SIG-M5 treated with dmso at 0.1 percent for 504 hours (cell line): ENCODE data around the gene RPA4.
"Not testable (repeated sequence)": the region's sequence is repeated elsewhere in the genome, so short reads cannot be mapped to it uniquely, and the experiment has no call there.

Experiments
- DNase-seq: peaks from one replicate; lab custom pipeline; 2025; ENCODE audit not compliant: unreplicated experiment; lab: John Stamatoyannopoulos, UW

Gene RPA4, protein sequence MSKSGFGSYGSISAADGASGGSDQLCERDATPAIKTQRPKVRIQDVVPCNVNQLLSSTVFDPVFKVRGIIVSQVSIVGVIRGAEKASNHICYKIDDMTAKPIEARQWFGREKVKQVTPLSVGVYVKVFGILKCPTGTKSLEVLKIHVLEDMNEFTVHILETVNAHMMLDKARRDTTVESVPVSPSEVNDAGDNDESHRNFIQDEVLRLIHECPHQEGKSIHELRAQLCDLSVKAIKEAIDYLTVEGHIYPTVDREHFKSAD

DNA sequence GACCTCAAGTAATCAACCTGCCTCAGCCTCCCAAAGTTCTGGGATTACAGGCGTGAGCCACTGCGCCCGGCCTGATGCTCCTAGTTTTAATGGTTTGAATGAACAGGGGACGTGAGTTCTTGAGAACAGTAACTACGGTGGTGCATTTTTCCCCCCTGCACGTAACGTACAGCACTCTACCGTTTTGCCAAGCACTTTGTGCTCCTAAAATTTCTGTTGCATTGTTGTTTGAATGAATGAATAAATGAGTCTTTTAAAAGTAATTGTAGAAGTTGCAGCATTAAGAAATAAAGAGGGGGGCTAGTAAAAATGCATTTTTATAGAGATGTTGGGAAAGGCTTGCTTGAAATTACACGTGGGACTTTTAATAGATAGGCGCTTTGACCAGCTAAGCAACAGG, at the start of gene RPA4:
Gene RPA4 (plus strand): TSS at position 301 of the 400 bp plus-strand sequence. CDS start 403 bp downstream, outside the sequence.
- DNase-seq = no peak

DNA sequence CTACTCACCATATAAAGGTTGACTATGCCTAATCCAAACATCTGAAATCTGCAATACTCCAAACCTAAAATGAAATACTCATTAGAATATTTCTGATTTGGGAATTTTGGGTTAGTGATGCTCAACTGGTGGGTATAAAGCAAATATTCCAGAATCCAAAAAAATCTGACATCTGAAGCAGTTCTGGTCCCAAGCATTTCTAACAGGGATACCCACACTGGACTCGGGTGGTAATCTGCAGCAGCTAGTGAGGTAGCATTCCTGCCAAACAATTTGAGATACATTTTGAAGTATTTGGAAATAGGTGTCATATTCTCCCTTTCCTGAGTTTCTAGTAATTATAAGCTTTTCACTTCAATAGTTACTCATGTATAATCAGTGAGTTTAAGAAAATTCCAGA, 49.6 kb upstream of the RPA4 start:
- no peak for DNase-seq

DNA sequence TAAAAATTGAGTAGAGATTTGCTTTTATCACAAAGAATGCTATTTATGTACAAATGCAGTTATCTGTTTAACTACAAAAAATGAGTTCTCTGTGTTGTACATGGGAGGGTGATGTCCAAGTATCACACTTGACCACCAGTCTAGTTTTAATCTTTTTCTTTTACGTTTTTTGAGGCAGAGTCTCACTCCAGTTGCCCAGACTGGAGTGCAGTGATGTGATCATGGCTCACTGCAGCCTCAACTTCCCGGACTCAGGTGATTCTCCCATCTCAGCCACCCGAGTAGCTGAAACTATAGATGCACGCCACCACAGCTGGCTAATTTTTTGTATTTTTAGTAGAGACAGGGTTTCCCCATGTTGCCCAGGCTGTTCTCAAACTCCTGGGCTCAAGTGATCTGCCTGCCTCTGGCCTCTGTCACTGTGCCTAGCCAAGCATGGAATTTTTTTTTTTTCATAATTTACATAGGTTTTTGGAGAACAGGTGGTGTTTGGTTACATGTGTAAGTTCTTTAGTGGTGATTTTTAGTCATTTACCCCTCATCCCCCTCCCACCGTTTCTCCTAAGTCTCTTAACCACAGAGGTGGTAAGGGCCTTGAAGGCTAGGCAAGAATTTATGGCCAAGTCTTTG, 47.9 kb upstream of the RPA4 start:
- no peak for DNase-seq

DNA sequence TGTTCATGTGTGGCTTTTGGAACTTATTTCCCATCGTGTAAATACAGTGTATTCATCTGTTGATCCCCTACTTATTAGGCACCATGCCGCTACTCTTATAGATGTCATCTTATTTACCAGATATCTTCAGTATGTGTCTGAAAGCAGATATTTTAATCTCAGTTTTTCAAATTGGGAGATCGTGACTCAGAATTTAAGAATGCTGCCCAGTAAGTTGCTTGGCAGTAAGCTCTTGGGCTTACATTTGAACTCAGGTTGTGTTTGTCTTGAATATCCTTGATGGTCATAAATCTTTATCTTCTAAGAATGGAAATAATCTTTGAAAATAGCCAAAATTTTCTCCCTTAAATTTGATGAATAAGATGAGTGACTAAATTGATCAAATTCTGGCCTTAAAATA, 45.9 kb upstream of the RPA4 start:
- DNase-seq = no peak

DNA sequence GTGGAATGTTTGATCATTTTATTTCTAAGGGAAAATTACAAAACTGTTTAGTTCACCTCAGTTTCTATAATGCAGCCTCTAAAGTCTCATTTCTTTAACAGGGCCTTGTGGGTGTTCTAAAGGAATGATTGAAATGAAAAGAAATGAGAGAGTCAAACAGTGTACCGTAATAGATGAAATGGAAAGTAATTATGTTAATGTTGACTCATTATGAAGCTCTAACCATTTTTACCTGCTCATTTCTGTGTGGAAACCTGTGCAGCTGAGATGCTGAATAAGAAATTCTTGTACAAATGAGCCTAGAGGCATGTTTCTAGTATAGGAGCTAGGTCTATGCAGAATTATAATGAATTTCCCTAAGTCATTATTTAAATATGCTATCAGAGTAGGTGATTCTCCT, 45.2 kb upstream of the RPA4 start:
- no peak for DNase-seq

DNA sequence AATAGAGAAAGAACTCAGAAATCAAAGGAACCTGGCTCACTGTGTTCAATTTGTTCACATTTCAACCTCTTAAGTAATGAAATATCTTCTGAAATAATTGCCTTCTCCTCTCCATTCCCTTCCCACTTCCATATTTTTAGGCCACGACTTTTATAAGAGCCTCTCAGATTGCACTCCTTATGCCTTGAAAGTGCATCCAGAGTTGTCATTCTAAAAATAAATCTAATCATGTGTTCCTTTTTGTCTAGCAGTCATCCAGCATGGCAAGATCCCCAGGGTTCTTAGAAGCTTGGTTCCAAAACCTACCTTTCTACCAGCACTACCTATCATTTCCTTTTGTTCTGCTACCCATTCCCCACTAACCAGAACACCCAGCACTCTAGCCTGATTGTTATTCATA, 42.4 kb upstream of the RPA4 start:
- no peak for DNase-seq

DNA sequence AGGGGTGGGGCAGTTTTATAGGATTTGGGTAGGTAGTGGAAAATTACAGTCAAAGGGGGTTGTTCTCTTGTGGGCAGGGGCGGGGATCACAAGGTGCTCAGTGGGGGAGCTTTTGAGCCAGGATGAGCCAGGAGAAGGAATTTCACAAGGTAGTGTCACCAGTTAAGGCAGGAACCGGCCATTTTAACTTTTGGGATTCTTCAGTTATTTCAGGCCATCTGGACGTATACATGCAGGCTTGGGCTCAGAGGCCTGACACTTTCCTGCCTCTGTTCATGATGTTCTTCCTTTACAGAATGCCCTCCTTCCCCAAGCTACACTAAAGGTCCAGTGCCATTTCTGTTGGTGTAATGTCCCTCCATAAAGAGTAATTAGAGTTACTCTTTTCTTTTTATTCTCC, 41.8 kb upstream of the RPA4 start:
- DNase-seq = not testable (repeated sequence)

DNA sequence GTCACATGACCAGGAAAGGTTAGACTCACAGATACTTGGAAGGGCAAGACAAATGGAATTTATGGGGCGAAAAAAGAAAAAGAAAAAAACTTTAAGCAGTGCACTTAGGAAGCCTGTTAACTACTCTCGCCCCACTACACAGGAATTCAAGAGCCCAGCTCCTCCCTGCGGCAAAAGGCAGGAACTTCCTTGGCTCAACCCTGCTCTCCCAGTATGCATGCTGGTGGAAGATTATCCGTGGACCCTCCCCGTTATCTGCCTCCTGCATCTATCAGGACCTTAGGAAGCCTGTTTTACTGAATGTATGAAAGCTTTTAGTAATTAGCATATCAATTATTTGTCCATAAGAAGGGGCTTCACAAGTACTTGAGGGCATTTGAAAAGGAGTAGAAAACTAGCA, 40.1 kb upstream of the RPA4 start:
- no peak for DNase-seq

DNA sequence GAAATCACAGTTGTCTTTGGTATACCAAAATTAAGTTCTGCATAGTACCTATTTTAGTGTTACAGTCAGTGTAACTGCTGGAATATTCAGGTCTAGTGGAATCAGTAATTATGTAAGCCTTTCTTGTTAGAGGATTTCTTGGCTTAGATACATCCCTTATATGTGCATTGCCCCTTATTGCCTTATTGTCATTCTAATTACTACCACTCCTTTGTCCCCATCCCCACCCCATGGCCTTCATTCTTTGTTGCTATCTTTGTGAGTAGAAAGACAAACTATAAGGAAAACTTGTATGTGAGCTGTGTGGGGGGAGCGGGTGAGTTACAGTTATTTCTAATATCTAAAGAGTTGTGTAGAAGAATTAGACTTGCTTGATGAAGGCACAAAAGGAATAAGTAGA, 36.9 kb upstream of the RPA4 start:
- no peak for DNase-seq

DNA sequence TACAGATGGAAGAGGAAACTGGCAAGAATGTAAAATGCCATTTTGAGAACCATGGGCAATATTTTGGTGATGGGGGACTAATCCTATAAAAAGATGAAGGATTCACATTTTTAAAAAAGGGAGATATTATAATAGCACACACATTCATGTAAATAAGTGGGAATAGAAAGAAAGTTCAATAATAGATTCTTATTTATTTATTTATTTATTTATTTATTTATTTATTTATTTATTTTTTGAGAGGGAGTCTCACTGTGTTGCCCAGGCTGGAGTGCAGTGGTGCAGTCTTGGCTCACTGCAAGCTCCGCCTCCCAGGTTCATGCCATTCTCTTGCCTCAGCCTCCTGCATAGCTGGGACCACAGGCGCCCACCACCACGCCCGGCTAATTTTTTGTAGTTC, 24.3 kb upstream of the RPA4 start:
- DNase-seq = not testable (repeated sequence)

DNA sequence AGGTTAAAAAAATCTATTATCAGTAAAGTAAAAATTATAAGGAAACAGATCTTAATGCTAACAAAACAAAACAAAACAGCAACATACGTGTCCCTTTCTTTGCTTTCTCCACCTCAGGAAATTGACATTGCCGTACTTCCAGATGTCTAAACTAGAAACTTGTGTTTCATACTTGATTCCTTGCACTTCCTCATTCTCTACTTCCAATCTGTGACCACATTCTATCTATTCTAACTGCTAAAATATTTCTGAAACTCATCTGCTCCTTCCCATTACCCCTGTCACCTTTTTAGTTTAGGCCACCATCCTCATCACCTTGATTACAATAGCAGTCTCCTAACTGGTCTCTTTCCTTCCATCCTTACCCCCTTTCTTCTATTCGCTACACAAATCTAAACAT, 22.5 kb upstream of the RPA4 start:
- DNase-seq = peak; percentile 15

DNA sequence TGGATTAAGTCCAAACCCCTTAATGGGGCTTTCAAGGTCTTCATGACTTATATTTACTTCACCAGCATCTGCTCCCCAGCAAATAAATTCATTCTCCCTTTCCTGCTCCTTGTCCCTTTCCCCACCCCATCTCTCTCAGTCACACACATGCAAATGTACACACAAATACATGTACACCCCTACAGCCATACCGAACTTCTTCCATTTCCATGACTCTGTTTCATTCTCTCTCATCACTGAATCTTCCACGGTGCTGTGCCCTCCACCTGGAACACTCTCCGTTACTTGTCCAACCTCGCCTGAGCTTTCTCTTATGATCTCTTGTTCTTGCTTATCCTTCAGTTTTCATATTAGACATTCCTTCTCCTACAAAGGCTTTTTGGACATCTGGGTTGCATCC, 22.0 kb upstream of the RPA4 start:
- no peak for DNase-seq

DNA sequence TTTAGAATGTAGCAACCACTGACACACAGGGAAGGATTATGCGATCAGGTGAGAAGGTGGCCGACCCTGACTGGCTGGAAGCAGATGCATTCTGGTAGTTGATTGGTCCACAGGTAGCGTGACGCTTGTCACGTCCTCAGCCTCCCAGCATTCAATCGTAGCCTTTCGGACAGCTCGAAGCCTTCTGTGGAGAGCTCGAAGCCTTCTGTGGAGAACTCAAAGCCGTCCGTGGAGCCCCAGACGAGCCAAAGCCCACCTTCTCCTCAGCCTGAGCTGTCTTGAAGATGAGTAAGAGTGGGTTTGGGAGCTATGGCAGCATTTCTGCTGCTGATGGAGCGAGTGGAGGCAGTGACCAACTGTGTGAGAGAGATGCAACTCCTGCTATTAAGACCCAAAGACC, 319 bp downstream of the RPA4 start:
- no peak for DNase-seq

DNA sequence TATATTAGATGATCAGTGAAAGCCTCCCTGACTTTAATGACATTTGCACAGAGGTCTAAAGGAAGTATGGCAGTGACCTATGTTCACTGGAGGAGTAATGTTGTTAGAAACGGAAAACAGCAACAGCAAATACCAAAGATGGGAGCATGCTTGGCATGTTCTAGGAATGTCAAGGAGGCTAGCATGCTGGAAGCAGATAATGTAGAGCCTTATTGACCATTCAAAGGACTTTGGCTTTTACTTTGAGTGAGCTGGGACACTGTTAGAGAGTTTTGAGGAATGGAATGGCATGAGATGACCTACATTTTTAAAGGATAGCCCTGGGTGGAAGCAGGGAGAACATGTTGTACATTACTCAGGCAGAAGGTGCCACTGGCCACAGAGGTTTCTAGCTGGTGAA, 6.0 kb downstream of the RPA4 start:
- no peak for DNase-seq

DNA sequence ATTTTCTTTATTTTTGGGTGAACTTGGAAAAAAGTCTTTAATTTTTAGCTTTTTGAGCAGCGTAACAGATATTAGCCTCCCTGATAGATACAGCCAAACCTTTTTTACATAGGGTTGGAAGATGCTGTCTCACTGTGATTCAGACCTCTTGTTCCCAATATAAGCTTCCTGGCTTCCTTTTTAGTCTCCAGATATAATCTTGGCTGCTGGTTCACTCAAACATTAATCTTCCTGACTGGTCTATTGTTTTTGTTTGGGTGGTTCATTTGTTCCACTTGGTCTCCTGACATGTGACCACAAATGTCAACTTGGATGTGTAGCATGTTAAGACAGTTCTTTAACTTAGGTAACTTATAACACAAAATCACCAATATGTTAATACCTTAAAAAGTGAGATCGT, 23.0 kb downstream of the RPA4 start:
- DNase-seq = no peak

DNA sequence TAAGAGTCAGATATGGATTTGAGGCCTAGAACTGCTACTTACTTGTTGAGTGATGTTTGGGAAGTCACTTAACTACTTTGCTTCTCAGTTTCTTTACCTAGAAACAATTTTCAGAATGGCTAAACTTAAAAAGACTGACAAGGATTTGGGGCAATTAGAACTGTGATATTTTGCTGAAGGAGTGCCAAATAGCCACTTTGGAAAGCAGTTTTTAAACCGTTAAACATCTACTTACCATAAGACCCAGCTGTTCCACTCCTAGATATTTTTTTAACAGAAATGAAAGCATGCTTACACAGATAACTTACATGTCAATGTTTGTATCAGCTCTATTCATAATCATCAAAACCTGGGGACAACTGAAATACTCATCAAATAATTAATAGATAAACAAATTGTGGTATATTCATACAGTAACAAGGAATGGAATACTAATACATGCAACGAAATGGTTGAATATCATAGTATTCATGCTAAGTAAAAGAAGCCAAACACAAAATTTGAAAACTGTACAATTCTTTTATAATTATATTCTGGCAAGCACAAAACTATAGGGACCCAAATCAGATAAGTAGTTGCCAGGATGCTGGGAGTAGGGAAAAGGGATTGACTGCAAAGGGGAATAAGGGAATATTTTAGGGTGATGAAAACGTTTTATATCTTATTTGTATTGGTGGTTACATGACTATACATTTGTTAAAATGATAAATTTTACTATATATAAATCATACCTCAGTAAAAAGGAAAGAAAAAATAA, 24.0 kb downstream of the RPA4 start:
- DNase-seq = no peak

DNA sequence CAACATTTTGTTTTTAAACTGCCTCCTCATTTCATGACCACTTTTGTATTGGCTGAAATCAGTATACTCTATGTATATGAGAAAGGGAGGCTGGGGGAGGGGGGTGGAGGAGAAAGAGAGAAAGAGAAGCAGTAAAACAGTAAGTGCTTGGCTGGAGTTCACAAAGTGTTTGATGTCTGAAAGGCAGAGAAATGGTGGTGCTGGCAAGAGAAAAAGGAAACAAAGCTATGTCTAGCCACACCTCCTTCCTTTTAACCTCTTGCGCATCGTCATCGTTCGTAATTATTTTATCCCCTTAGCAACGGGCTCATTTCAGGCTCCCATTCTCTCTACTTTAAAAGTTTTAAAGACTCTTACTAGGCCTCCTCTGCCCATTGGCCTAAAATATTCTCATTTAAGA, 25.6 kb downstream of the RPA4 start:
- no peak for DNase-seq

DNA sequence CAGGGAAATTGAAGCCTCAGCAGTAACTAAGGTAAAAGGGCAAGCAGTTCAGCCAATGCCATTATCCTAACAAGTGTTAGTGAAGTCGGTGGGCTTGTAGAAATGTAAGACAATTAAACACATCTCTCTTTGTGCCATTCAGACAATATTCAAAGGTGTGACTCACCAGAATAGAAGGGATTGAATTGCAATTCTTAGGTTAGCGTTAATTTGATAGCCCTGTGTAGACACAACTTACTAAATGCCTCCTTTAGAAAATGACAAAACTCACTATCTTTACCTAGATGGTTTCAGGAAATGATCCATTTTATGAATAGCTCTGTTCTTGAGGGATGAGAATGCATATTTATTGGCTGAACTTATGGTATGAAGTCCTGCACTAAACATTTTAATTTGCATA, 35.2 kb downstream of the RPA4 start:
- DNase-seq = no peak

DNA sequence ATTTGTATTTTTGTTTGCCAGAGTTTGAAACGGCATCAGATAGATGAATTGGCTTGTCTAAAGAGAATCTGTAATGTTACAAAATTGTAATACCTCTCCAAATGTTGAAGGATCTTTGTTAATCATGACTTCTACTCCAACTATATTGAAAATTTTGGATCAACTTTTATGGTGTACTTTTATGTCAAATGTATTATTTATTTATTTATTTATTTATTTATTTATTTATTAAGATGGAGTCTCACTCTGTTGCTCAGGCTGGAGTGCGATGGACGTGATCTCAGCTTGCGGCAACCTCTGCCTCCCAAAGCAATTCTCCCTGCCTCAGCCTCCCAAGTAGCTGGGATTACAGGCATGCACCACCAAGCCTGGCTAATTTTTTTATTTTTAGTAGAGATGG, 36.0 kb downstream of the RPA4 start:
- no peak for DNase-seq

DNA sequence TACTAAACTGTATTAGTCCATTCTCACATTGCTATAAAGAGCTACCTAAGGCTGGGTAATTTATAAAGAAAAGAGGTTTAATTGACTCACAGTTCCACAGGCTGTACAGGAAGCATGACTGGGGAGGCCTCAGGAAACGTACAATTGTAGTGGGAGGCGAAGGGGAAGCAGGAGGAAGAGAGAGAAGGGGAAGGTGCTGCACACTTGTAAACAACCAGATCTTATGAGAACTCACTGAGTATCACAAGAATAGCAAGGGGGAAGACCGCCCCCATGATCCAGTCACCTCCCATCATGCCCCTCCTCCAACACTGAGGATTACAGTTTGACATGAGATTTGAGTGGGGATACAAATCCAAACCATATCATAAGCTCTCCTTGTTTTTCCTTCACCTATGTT, 40.9 kb downstream of the RPA4 start:
- DNase-seq = no peak

DNA sequence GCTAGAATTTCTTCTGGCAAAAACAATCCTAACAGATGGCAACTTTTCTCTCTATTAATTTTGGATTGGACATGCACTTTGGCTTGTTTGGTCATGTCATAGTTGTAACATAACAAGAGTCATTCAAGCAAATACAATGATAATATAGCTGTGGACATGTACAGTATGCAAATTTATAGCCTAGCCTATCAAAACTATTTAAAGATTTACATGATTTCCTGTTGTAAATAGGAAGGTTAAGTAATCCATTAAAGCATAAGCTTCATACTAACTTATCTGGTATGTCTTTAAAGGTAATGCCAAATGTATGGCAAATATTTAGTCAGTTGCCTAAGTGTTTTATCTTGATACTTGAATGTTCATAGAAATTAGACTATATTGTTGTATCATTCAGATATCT, 45.3 kb downstream of the RPA4 start:
- no peak for DNase-seq
